Measurements from ENCODE around the gene CELF2. TPM values are rescaled to one million over a fixed set of nuclear protein-coding genes. Genes with fewer than 3 reads are reported as not detected.

The CELF2 gene
- total RNA-seq, 4 donors from 2014 or later = 8.7 to 28.6 (median 22.9) TPM

GRCh38 chr10:11105676-11106004 lies 88.0 kb downstream of the CELF2 start:
- 90% methylated on average over 2 of the region's 2 CpGs for WGBS
- Histone ChIP-seq H3K27me3 (no peaks in the 10 kb centered on the region), H3K27ac (no peak overlapping the region), H3K36me3 (no peaks in the 10 kb centered on the region), H3K4me1 (no peaks in the 10 kb centered on the region), H3K4me3 (no peak overlapping the region), H3K9me3 (no peaks in the 10 kb centered on the region)
- DNase-seq (ENCODE audit: low spot score in 2 of 2) = no peak
- no peak for TF ChIP-seq POLR2AphosphoS5 (IDR thresholded peaks at IDR 0.05)

GRCh38 chr10:11106621-11107374 lies 89.1 kb downstream of the CELF2 start:
- no peak for DNase-seq (ENCODE audit: low spot score in 2 of 2)
- TF ChIP-seq CTCF (IDR thresholded peaks at IDR 0.05) = no peak
- TF ChIP-seq EP300 (IDR thresholded peaks at IDR 0.05) = no peak
- no peak for TF ChIP-seq POLR2A (IDR thresholded peaks at IDR 0.05)
- no peak for TF ChIP-seq POLR2AphosphoS5 (IDR thresholded peaks at IDR 0.05)
- H3K36me3 ChIP-seq = no peaks in the 10 kb centered on the region
- no peaks in the 10 kb centered on the region for H3K9me3 ChIP-seq
- no peaks in the 10 kb centered on the region for H3K27me3 ChIP-seq
- no peak overlapping the region for H3K27ac ChIP-seq
- H3K4me3 ChIP-seq = no peak overlapping the region
- H3K4me1 ChIP-seq = no peaks in the 10 kb centered on the region
- 82% methylated on average over 7 of the region's 7 CpGs for WGBS

GRCh38 chr10:11107948-11108347 lies 90.3 kb downstream of the CELF2 start:
- Histone ChIP-seq H3K4me1 (no peaks in the 10 kb centered on the region), H3K27me3 (no peaks in the 10 kb centered on the region), H3K27ac (no peak overlapping the region), H3K9me3 (no peaks in the 10 kb centered on the region), H3K36me3 (no peaks in the 10 kb centered on the region), H3K4me3 (no peak overlapping the region)
- no peak for DNase-seq (ENCODE audit: low spot score in 2 of 2)
- TF ChIP-seq CTCF (IDR thresholded peaks at IDR 0.05) (no peak), EP300 (IDR thresholded peaks at IDR 0.05) (no peak), POLR2AphosphoS5 (IDR thresholded peaks at IDR 0.05) (no peak), POLR2A (IDR thresholded peaks at IDR 0.05) (no peak)

- TF ChIP-seq CTCF (IDR thresholded peaks at IDR 0.05) (no peak), POLR2A (IDR thresholded peaks at IDR 0.05) (no peak), EP300 (IDR thresholded peaks at IDR 0.05) (no peak), POLR2AphosphoS5 (IDR thresholded peaks at IDR 0.05) (no peak)
- Histone ChIP-seq H3K36me3 (no peaks in the 10 kb centered on the region), H3K9me3 (no peaks in the 10 kb centered on the region), H3K27me3 (no peaks in the 10 kb centered on the region), H3K4me1 (no peaks in the 10 kb centered on the region), H3K4me3 (no peak overlapping the region), H3K27ac (no peak overlapping the region)
- no peak for DNase-seq (ENCODE audit: low spot score in 2 of 2)
- WGBS = 79% methylated on average over 5 of the region's 5 CpGs
Measured at GRCh38 chr10:11108356-11108755, 90.7 kb downstream of the CELF2 start.

- no peaks in the 10 kb centered on the region for H3K27me3 ChIP-seq
- no peaks in the 10 kb centered on the region for H3K9me3 ChIP-seq
- no peak for TF ChIP-seq EP300 (IDR thresholded peaks at IDR 0.05)
- no peak for TF ChIP-seq POLR2AphosphoS5 (IDR thresholded peaks at IDR 0.05)
- TF ChIP-seq POLR2A (IDR thresholded peaks at IDR 0.05) = no peak
- TF ChIP-seq CTCF (IDR thresholded peaks at IDR 0.05) = no peak
- WGBS = 95% methylated on average over 6 of the region's 6 CpGs
- no peaks in the 10 kb centered on the region for H3K4me1 ChIP-seq
- H3K27ac ChIP-seq = no peak overlapping the region
- no peaks in the 10 kb centered on the region for H3K36me3 ChIP-seq
- no peak overlapping the region for H3K4me3 ChIP-seq
- no peak for DNase-seq (ENCODE audit: low spot score in 2 of 2)
Measured at GRCh38 chr10:11109590-11109989, 91.9 kb downstream of the CELF2 start.

GRCh38 chr10:11110539-11110938 lies 92.9 kb downstream of the CELF2 start:
- H3K27ac ChIP-seq = no peak overlapping the region
- no peaks in the 10 kb centered on the region for H3K4me1 ChIP-seq
- no peak for DNase-seq (ENCODE audit: low spot score in 2 of 2)
- H3K27me3 ChIP-seq = no peaks in the 10 kb centered on the region
- H3K36me3 ChIP-seq = no peaks in the 10 kb centered on the region
- 67% methylated on average over 6 of the region's 6 CpGs for WGBS
- TF ChIP-seq POLR2A (IDR thresholded peaks at IDR 0.05) (no peak), EP300 (IDR thresholded peaks at IDR 0.05) (no peak), POLR2AphosphoS5 (IDR thresholded peaks at IDR 0.05) (no peak), CTCF (IDR thresholded peaks at IDR 0.05) (no peak)
- no peaks in the 10 kb centered on the region for H3K9me3 ChIP-seq
- H3K4me3 ChIP-seq = no peak overlapping the region

All from suprapubic skin (tissue), 4 donors.